Ammon's horn (tissue), 1 donor: Measurements from ENCODE around the gene FERMT2.
"Not testable (repeated sequence)": the region's sequence is repeated elsewhere in the genome, so short reads cannot be mapped to it uniquely, and the experiment has no call there.

Experiments
- DNase-seq: peaks from one replicate; pipeline ENCODE4 v3.0.0-alpha.2; 2016; ENCODE audit warnings: low spot score

The FERMT2 gene

GRCh38 chr14:52948039-52948438 lies 2.8 kb downstream of the FERMT2 start:
- no peak for DNase-seq

GRCh38 chr14:52944254-52944653 lies 6.6 kb downstream of the FERMT2 start:
- DNase-seq = no peak

- no peak for DNase-seq
Measured at GRCh38 chr14:52939427-52939826, 11.4 kb downstream of the FERMT2 start.

GRCh38 chr14:52937869-52938268 lies 13.0 kb downstream of the FERMT2 start:
- DNase-seq = no peak

- DNase-seq = no peak
Measured at GRCh38 chr14:52937306-52937705, 13.5 kb downstream of the FERMT2 start.

GRCh38 chr14:52936437-52936836 lies 14.4 kb downstream of the FERMT2 start:
- no peak for DNase-seq

GRCh38 chr14:52935833-52936232 lies 15.0 kb downstream of the FERMT2 start:
- no peak for DNase-seq

- DNase-seq = no peak
Measured at GRCh38 chr14:52934762-52935161, 16.1 kb downstream of the FERMT2 start.

- DNase-seq = no peak
Measured at GRCh38 chr14:52929192-52929807, 21.6 kb downstream of the FERMT2 start.

- peak; percentile 28 for DNase-seq
Measured at GRCh38 chr14:52926953-52927352, 23.9 kb downstream of the FERMT2 start.

GRCh38 chr14:52923902-52924575 lies 26.8 kb downstream of the FERMT2 start:
- DNase-seq = no peak

GRCh38 chr14:52922656-52923055 lies 28.2 kb downstream of the FERMT2 start:
- no peak for DNase-seq

GRCh38 chr14:52922059-52922458 lies 28.8 kb downstream of the FERMT2 start:
- DNase-seq = no peak

- not testable (repeated sequence) for DNase-seq
Measured at GRCh38 chr14:52920411-52920810, 30.4 kb downstream of the FERMT2 start.

GRCh38 chr14:52919971-52920370 lies 30.9 kb downstream of the FERMT2 start:
- no peak for DNase-seq

GRCh38 chr14:52918486-52918885 lies 32.4 kb downstream of the FERMT2 start:
- DNase-seq = peak; percentile 31

GRCh38 chr14:52917735-52918134 lies 33.1 kb downstream of the FERMT2 start:
- DNase-seq = no peak

- DNase-seq = no peak
Measured at GRCh38 chr14:52914295-52914694, 36.6 kb downstream of the FERMT2 start.

- no peak for DNase-seq
Measured at GRCh38 chr14:52913271-52913670, 37.6 kb downstream of the FERMT2 start.

- DNase-seq = no peak
Measured at GRCh38 chr14:52911904-52912303, 38.9 kb downstream of the FERMT2 start.

GRCh38 chr14:52910572-52910971 lies 40.3 kb downstream of the FERMT2 start:
- no peak for DNase-seq

GRCh38 chr14:52907949-52908348 lies 42.9 kb downstream of the FERMT2 start:
- no peak for DNase-seq

- DNase-seq = no peak
Measured at GRCh38 chr14:52906141-52906601, 44.7 kb downstream of the FERMT2 start.
